Measurements from ENCODE around the gene LIN28B. TPM values are rescaled to one million over a fixed set of nuclear protein-coding genes. Genes with fewer than 3 reads are reported as not detected.

LIN28B gene
- total and polyA plus RNA-seq, 2 experiments from 2014 or later: 35.3 to 96.4 TPM

DNA sequence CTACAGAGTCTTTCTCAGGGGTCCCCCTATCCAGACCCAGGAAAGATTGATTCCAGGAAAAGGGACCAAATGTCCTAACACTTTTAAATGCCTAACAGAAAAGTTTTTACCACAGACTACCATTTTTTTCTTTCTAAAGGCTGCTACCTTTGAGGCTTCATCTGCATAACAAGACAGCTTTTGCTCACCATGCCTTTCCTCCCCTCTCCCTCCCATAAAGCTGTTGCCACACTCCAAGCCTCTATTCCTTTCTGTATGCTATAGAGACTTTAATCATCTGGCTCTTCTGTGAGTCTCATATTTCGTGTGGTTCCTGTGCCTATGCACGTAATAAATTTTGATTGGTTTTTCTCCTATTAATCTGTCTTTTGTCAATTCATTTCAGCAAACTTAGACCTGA lies 26.0 kb upstream of the LIN28B start:
- H3K27me3 Mint-ChIP-seq (ENCODE audit: insufficient read depth, low read depth, poor library complexity): peaks cover 2% of the 10 kb centered on the region
- DNase-seq (ENCODE audit: low spot score) (no peak), ATAC-seq (peak; percentile 42; the same call in 1 of the 3 replicates)
- Histone ChIP-seq H3K36me3 (ENCODE audit: insufficient read depth) (no peaks in the 10 kb centered on the region), H3K27me3 (ENCODE audit: insufficient read depth) (no peaks in the 10 kb centered on the region), H3K4me1 (ENCODE audit: insufficient read depth) (peaks cover 21% of the 10 kb centered on the region), H3K4me3 (no peak overlapping the region), H2AFZ (no peak overlapping the region), H3F3A (replicated peaks; ENCODE audit: low read depth) (no peaks in the 10 kb centered on the region), H4K20me1 (replicated peaks; ENCODE audit: insufficient read depth) (no peaks in the 10 kb centered on the region), H3K4me2 (peak overlapping the region; percentile 46; the same call in 1 of the 2 replicates), H3K79me2 (replicated peaks; ENCODE audit: insufficient read depth) (no peaks in the 10 kb centered on the region), H3K9me2 (ENCODE audit: insufficient read depth) (peaks cover 6% of the 10 kb centered on the region; the same call in 1 of the 2 replicates), H3K27ac (ENCODE audit: low read depth) (peak overlapping the region; percentile 61; the same call in 1 of the 2 replicates)
- H3K9me3 Mint-ChIP-seq: no peaks in the 10 kb centered on the region
- H3K4me3 Mint-ChIP-seq: no peak overlapping the region
- TF ChIP-seq NANOG (IDR thresholded peaks at IDR 0.05; ENCODE audit: borderline replicate concordance) (no peak), STAT1 (IDR thresholded peaks at IDR 0.05; ENCODE audit: unreplicated experiment) (no peak), CREB1 (CRISPR knock-in tag; IDR thresholded peaks at IDR 0.05; ENCODE audit: low read depth) (no peak), POLR2AphosphoS5 (IDR thresholded peaks at IDR 0.05; ENCODE audit: low read depth) (no peak), ZNF114 (CRISPR knock-in tag; IDR thresholded peaks at IDR 0.05) (no peak), EZH2 (IDR thresholded peaks at IDR 0.05; ENCODE audit: low read depth, unreplicated experiment) (no peak), EZH2phosphoT487 (IDR thresholded peaks at IDR 0.05; ENCODE audit: unreplicated experiment) (no peak), ZNF331 (CRISPR knock-in tag; IDR thresholded peaks at IDR 0.05; ENCODE audit: low read depth) (no peak)
- TF ChIP-seq, protein P1, sequence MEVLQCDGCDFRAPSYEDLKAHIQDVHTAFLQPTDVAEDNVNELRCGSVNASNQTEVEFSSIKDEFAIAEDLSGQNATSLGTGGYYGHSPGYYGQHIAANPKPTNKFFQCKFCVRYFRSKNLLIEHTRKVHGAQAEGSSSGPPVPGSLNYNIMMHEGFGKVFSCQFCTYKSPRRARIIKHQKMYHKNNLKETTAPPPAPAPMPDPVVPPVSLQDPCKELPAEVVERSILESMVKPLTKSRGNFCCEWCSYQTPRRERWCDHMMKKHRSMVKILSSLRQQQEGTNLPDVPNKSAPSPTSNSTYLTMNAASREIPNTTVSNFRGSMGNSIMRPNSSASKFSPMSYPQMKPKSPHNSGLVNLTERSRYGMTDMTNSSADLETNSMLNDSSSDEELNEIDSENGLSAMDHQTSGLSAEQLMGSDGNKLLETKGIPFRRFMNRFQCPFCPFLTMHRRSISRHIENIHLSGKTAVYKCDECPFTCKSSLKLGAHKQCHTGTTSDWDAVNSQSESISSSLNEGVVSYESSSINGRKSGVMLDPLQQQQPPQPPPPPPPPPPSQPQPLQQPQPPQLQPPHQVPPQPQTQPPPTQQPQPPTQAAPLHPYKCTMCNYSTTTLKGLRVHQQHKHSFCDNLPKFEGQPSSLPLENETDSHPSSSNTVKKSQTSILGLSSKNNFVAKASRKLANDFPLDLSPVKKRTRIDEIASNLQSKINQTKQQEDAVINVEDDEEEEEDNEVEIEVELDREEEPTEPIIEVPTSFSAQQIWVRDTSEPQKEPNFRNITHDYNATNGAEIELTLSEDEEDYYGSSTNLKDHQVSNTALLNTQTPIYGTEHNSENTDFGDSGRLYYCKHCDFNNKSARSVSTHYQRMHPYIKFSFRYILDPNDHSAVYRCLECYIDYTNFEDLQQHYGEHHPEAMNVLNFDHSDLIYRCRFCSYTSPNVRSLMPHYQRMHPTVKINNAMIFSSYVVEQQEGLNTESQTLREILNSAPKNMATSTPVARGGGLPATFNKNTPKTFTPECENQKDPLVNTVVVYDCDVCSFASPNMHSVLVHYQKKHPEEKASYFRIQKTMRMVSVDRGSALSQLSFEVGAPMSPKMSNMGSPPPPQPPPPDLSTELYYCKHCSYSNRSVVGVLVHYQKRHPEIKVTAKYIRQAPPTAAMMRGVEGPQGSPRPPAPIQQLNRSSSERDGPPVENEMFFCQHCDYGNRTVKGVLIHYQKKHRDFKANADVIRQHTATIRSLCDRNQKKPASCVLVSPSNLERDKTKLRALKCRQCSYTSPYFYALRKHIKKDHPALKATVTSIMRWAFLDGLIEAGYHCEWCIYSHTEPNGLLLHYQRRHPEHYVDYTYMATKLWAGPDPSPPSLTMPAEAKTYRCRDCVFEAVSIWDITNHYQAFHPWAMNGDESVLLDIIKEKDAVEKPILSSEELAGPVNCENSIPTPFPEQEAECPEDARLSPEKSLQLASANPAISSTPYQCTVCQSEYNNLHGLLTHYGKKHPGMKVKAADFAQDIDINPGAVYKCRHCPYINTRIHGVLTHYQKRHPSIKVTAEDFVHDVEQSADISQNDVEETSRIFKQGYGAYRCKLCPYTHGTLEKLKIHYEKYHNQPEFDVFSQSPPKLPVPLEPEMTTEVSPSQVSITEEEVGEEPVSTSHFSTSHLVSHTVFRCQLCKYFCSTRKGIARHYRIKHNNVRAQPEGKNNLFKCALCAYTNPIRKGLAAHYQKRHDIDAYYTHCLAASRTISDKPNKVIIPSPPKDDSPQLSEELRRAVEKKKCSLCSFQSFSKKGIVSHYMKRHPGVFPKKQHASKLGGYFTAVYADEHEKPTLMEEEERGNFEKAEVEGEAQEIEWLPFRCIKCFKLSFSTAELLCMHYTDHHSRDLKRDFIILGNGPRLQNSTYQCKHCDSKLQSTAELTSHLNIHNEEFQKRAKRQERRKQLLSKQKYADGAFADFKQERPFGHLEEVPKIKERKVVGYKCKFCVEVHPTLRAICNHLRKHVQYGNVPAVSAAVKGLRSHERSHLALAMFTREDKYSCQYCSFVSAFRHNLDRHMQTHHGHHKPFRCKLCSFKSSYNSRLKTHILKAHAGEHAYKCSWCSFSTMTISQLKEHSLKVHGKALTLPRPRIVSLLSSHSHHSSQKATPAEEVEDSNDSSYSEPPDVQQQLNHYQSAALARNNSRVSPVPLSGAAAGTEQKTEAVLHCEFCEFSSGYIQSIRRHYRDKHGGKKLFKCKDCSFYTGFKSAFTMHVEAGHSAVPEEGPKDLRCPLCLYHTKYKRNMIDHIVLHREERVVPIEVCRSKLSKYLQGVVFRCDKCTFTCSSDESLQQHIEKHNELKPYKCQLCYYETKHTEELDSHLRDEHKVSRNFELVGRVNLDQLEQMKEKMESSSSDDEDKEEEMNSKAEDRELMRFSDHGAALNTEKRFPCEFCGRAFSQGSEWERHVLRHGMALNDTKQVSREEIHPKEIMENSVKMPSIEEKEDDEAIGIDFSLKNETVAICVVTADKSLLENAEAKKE (CRISPR knock-in tag; IDR thresholded peaks at IDR 0.05): no peak
- TF ChIP-seq, protein P2, sequence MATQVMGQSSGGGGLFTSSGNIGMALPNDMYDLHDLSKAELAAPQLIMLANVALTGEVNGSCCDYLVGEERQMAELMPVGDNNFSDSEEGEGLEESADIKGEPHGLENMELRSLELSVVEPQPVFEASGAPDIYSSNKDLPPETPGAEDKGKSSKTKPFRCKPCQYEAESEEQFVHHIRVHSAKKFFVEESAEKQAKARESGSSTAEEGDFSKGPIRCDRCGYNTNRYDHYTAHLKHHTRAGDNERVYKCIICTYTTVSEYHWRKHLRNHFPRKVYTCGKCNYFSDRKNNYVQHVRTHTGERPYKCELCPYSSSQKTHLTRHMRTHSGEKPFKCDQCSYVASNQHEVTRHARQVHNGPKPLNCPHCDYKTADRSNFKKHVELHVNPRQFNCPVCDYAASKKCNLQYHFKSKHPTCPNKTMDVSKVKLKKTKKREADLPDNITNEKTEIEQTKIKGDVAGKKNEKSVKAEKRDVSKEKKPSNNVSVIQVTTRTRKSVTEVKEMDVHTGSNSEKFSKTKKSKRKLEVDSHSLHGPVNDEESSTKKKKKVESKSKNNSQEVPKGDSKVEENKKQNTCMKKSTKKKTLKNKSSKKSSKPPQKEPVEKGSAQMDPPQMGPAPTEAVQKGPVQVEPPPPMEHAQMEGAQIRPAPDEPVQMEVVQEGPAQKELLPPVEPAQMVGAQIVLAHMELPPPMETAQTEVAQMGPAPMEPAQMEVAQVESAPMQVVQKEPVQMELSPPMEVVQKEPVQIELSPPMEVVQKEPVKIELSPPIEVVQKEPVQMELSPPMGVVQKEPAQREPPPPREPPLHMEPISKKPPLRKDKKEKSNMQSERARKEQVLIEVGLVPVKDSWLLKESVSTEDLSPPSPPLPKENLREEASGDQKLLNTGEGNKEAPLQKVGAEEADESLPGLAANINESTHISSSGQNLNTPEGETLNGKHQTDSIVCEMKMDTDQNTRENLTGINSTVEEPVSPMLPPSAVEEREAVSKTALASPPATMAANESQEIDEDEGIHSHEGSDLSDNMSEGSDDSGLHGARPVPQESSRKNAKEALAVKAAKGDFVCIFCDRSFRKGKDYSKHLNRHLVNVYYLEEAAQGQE (IDR thresholded peaks at IDR 0.05; ENCODE audit: unreplicated experiment): no peak
- TF ChIP-seq, protein P3, sequence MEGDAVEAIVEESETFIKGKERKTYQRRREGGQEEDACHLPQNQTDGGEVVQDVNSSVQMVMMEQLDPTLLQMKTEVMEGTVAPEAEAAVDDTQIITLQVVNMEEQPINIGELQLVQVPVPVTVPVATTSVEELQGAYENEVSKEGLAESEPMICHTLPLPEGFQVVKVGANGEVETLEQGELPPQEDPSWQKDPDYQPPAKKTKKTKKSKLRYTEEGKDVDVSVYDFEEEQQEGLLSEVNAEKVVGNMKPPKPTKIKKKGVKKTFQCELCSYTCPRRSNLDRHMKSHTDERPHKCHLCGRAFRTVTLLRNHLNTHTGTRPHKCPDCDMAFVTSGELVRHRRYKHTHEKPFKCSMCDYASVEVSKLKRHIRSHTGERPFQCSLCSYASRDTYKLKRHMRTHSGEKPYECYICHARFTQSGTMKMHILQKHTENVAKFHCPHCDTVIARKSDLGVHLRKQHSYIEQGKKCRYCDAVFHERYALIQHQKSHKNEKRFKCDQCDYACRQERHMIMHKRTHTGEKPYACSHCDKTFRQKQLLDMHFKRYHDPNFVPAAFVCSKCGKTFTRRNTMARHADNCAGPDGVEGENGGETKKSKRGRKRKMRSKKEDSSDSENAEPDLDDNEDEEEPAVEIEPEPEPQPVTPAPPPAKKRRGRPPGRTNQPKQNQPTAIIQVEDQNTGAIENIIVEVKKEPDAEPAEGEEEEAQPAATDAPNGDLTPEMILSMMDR (conservative IDR thresholded peaks at IDR 0.05; ENCODE audit: low read depth in 2 of 2): no peak
- TF ChIP-seq, protein P4, sequence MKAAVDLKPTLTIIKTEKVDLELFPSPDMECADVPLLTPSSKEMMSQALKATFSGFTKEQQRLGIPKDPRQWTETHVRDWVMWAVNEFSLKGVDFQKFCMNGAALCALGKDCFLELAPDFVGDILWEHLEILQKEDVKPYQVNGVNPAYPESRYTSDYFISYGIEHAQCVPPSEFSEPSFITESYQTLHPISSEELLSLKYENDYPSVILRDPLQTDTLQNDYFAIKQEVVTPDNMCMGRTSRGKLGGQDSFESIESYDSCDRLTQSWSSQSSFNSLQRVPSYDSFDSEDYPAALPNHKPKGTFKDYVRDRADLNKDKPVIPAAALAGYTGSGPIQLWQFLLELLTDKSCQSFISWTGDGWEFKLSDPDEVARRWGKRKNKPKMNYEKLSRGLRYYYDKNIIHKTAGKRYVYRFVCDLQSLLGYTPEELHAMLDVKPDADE (IDR thresholded peaks at IDR 0.05): no peak
- H3K36me3 Mint-ChIP-seq (ENCODE audit: low read depth): no peaks in the 10 kb centered on the region; the same call in 2 of the 3 replicates
- no peak overlapping the region for H3K27ac Mint-ChIP-seq
- peaks cover 13% of the 10 kb centered on the region for H3K4me1 Mint-ChIP-seq
